Right lobe of liver (tissue), 6 donors: ENCODE results near the gene PXK. TPM values are rescaled to one million over a fixed set of nuclear protein-coding genes. Genes with fewer than 3 reads are reported as not detected.

Experiments
- ATAC-seq, 4 donors: fragments of 200-7000 bp; cut with Tn5 transposase; one replicate each; pipeline ENCODE4 v1.9.1; 2020; ENCODE audit warnings: mild to moderate bottlenecking in 4 of 4, moderate library complexity in 4 of 4
- DNase-seq, 3 donors: peaks; one replicate each; pipeline ENCODE4 v3.0.0-alpha.2; 2020
- H3K27ac ChIP-seq, 3 donors: fragments of 200-600 bp; one replicate each; pipeline ENCODE4 v1.8.0; 2022
- H3K27me3 ChIP-seq, 2 donors: fragments of 200-600 bp; one replicate each; pipeline ENCODE4 v1.8.0; 2022
- H3K36me3 ChIP-seq, 4 donors: fragments of 200-600 bp; sonication (generic) in 1 of 4; one replicate each; pipeline versions ENCODE4 v1.5.1 to v1.8.0; 2017 to 2022; ENCODE audit warnings: control low read depth in 1 of 4
- H3K4me1 ChIP-seq, 4 donors: fragments of 200-600 bp; sonication (generic) in 1 of 4; one replicate each; pipeline versions ENCODE4 v1.5.1 to v1.8.0; 2017 to 2022; ENCODE audit warnings: control low read depth in 1 of 4
- H3K4me3 ChIP-seq, 3 donors: fragments of 200-600 bp; one replicate each; pipeline ENCODE4 v1.8.0; 2022
- H3K9me3 ChIP-seq, 4 donors: fragments of 200-600 bp; sonication (generic) in 1 of 4; one replicate each; pipeline versions ENCODE4 v1.5.1 to v1.8.0; 2017 to 2022; ENCODE audit warnings: control low read depth in 1 of 4
- CTCF ChIP-seq, 4 donors: fragments of 200-600 bp in 3 of 4; fragments of 450-650 bp in 1 of 4; IDR thresholded peaks; one replicate each; pipeline versions ENCODE4 v1.5.1 to v1.8.0; 2016 to 2022; ENCODE audit warnings: antibody characterized with exemption in 4 of 4, mild to moderate bottlenecking in 2 of 4
- POLR2A ChIP-seq: fragments of 450-650 bp; IDR thresholded peaks from one replicate; pipeline ENCODE4 v1.6.1; 2017; ENCODE audit warnings: antibody characterized with exemption, mild to moderate bottlenecking
- WGBS: methylation state at CpG from one replicate; pipeline ENCODE4 v1.1.6; 2018; ENCODE audit warnings: low coverage, low lambda C conversion rate; ENCODE audit not compliant: insufficient coverage; ENCODE audit errors: missing lambda C conversion rate; 5-methylcytosine and 5-hydroxymethylcytosine counted together
- intact Hi-C, 2 donors: fragments of 100-400 bp; cut with DNase I; formaldehyde crosslinking; loops; one replicate each; pipeline versions ENCODE4 v1.11.2 to v1.14.1; 2022
- total RNA-seq, 6 experiments: library from RNA; depleted of rRNA in 2 of 6; stranded (reverse); fragments of >200 nt in 2 of 6; fragmentation: NEBNext Ultra II Directional in 3 of 6; extraction: Animal tissue kit (Norgen Biotek cat#: 25700) in 3 of 6; gene quantifications; one replicate each; pipeline versions ENCODE4 v1.1.0 to v1.2.4, GENCODE V29; 2016 to 2023
- donor health status: DM: no; HTN: yes; CAD: no.
- donor health status: DM: no; HTN: no; CAD: no.
- donor health status: DM: no; HTN: no; CAD: no.
- donor health status: DM: no; HTN: yes; CAD: no.
- donor health status: DM: no; HTN: yes; CAD: no.

PXK gene
- total RNA-seq, 6 experiments from 2014 or later, result 6.6 to 19.4 (median 9.6) TPM

GRCh38 chr3:58349792-58350626 lies 17.3 kb downstream of the PXK start:
- peaks cover 0 to 5% (median 0%) of the 10 kb centered on the region in 4 donors for H3K4me1 ChIP-seq
- no peaks in the 10 kb centered on the region for H3K27me3 ChIP-seq
- WGBS, result 70% methylated on average over 7 of the region's 7 CpGs
- ATAC-seq, result peak in 1 of 4 donors; percentile 22
- no peak for DNase-seq
- no peak overlapping the region for H3K27ac ChIP-seq
- intact Hi-C loops, result no loop called here
- no peaks in the 10 kb centered on the region for H3K9me3 ChIP-seq
- no peak for TF ChIP-seq POLR2A
- H3K36me3 ChIP-seq, result no peaks in the 10 kb centered on the region
- H3K4me3 ChIP-seq, result no peak overlapping the region

- ATAC-seq (peak in 3 of 4 donors; percentile 41 to 60 (median 44)), DNase-seq (no peak)
- intact Hi-C loops, result no loop called here
- Histone ChIP-seq H3K27me3 (no peaks in the 10 kb centered on the region), H3K4me3 (no peak overlapping the region), H3K4me1 (peaks cover 0 to 5% (median 0%) of the 10 kb centered on the region in 4 donors), H3K27ac (no peak overlapping the region), H3K36me3 (no peaks in the 10 kb centered on the region), H3K9me3 (no peaks in the 10 kb centered on the region)
- WGBS, result 47% methylated on average over 2 of the region's 2 CpGs
- TF ChIP-seq CTCF (IDR thresholded peaks at IDR 0.05) (no peak), POLR2A (no peak)
Measured at GRCh38 chr3:58350627-58351013, 17.9 kb downstream of the PXK start.

GRCh38 chr3:58351920-58352319 lies 19.2 kb downstream of the PXK start:
- no peak overlapping the region for H3K4me3 ChIP-seq
- intact Hi-C loops, result no loop called here
- no peaks in the 10 kb centered on the region for H3K27me3 ChIP-seq
- no peak overlapping the region for H3K27ac ChIP-seq
- peaks cover 0 to 5% (median 0%) of the 10 kb centered on the region in 4 donors for H3K4me1 ChIP-seq
- no peaks in the 10 kb centered on the region for H3K9me3 ChIP-seq
- no peak for ATAC-seq
- no peak for DNase-seq
- H3K36me3 ChIP-seq, result no peaks in the 10 kb centered on the region
- TF ChIP-seq POLR2A (no peak), CTCF (IDR thresholded peaks at IDR 0.05) (no peak)
- 66% methylated on average over 3 of the region's 3 CpGs for WGBS

GRCh38 chr3:58352626-58353025 lies 19.9 kb downstream of the PXK start:
- Histone ChIP-seq H3K4me1 (peaks cover 0 to 4% (median 0%) of the 10 kb centered on the region in 4 donors), H3K4me3 (no peak overlapping the region), H3K27me3 (no peaks in the 10 kb centered on the region), H3K36me3 (no peaks in the 10 kb centered on the region), H3K27ac (no peak overlapping the region), H3K9me3 (no peaks in the 10 kb centered on the region)
- ATAC-seq, result no peak
- no peak for DNase-seq
- WGBS, result 76% methylated on average over 6 of the region's 6 CpGs
- TF ChIP-seq CTCF (IDR thresholded peaks at IDR 0.05) (no peak), POLR2A (no peak)
- intact Hi-C loops, result no loop called here
